SKM-1 treated with dmso at 0.1 percent for 144 hours (cell line): ENCODE results near the gene HYAL3.
A peak's percentile ranks its signal among the peaks of the same experiment; 100 is the strongest.
"Not testable (repeated sequence)": the region's sequence is repeated elsewhere in the genome, so short reads cannot be mapped to it uniquely, and the experiment has no call there.

Experiments used
- DNase-seq: peaks from one replicate; lab custom pipeline; 2025; ENCODE audit not compliant: unreplicated experiment; lab: John Stamatoyannopoulos, UW

The HYAL3 gene

DNA sequence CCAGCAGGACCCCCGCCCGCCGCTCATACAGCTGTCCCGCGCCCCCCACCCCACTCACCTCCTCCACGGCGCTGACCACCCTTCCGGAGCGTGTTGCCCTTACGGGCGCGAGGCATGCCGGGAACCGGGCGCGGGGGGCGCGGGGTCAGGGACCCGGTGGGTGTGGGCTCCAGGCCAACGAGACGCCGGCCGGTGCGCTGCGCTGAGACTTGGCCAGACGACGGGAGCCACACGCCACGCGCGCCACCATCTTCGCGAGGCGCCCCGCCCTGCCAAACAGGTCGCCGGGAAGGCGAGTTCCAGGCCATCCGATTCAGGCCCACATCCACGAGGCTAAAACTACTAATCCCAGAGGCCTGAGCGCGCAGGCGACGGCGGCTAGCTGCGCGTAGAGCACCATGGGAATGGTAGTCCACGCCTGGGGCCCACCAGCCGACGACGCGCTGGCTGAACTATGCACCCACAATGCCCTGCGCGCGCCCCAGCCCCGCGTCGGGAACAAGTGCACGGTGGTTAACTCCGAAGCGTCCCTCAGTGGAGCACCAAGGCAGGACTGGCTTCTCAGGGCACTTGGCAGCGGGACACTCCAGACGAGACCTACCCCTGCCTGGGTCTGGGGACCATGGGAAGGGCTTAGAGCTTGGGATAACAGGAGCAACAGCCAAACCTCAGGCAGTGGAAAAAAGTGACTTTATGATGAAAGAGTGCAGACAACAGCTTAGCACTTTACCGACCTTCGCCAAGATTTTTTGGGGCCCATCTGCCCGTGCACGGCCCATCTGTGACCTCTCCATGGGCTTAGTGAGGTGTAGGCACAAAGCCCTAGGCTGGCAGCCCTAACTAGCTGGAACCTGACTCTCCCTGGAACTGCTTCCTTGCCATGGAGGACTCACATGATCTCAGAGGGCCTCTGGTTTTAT is 6.8 kb downstream of the HYAL3 start, which contains the start of gene IFRD2:
Gene IFRD2, minus strand, starts transcription at position 271 of the 920 bp plus-strand sequence. Its CDS starts 155 bp downstream, at position 116.
- peak; percentile 98 for DNase-seq

DNA sequence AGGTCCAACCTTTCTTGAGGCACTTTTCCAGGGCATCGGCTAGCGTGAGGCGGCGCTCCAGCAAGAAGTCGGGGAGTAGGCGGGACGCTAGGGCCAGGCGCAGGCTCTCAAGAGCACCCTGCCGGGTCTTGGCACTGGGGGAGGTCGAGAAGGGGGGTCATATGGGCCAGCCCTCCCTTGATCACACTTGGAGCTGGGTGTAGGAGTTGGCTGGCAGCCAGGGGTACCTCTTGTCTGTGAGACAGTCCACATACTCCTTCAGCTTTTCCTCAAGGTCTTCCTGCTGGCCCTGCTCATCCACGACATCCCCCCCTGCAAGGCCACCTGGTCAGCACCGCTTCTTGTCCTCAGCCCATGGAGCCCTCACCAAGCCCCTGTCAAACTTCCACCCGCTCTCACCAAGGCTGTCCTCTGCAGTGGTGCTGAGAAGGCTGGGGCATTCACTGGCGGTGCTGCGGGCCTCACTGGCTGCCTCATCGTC is 9.0 kb downstream of the HYAL3 start:
- no peak for DNase-seq

GRCh38 chr3:50289130-50289529 is 10.1 kb downstream of the HYAL3 start:
- no peak for DNase-seq

GRCh38 chr3:50288387-50289007 is 10.7 kb downstream of the HYAL3 start:
- no peak for DNase-seq

DNA sequence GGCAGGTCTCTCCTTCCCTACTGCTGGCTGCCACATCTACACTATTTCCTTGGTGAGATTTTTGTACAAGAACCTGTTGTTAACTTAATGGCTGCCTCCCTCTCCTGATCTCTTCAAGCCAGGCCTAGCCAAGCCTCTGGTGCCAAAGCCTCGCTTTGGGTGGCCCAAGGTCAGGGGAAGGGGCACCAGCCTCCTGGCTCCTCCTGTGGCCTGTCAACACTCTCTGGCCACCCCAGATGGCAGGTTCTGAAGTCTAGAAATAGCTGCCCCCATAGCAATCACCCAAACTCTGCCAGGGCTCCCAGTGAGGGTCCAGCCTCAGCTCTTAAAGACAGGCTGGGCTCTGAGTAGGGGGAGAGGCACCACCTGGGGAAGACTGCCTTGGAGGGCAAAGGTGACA is 11.9 kb downstream of the HYAL3 start:
- no peak for DNase-seq

GRCh38 chr3:50286322-50287227 is 12.6 kb downstream of the HYAL3 start:
- no peak for DNase-seq

- DNase-seq: not testable (repeated sequence)
Measured at GRCh38 chr3:50284121-50284520, 15.1 kb downstream of the HYAL3 start.

- DNase-seq: no peak
Measured at GRCh38 chr3:50279255-50280016, 19.8 kb downstream of the HYAL3 start.

GRCh38 chr3:50278880-50279224 is 20.4 kb downstream of the HYAL3 start, which contains the start of gene LSMEM2:
Gene LSMEM2, plus strand, starts transcription at chr3:50279087. Its CDS starts 27 bp downstream, at chr3:50279114.
- DNase-seq: no peak

- DNase-seq: no peak
Measured at GRCh38 chr3:50278123-50278879, 20.9 kb downstream of the HYAL3 start.

DNA sequence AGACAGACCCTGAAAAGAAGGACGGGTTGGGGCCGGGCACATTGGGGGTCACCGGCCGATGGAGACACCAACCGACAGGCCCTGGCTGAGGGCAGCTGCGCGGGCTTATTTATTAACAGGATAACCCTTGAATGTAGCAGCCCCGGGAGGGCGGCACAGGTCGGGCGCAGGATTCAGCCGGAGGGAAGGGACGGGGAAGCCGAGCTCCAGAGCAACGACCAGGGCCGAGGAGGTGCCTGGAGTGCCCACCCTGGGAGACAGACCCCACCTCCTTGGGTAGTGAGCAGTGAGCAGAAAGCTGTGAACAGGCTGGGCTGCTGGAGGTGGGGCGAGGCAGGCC is 22.5 kb downstream of the HYAL3 start:
- DNase-seq: no peak

GRCh38 chr3:50275996-50276761 is 23.0 kb downstream of the HYAL3 start:
- DNase-seq: no peak

DNA sequence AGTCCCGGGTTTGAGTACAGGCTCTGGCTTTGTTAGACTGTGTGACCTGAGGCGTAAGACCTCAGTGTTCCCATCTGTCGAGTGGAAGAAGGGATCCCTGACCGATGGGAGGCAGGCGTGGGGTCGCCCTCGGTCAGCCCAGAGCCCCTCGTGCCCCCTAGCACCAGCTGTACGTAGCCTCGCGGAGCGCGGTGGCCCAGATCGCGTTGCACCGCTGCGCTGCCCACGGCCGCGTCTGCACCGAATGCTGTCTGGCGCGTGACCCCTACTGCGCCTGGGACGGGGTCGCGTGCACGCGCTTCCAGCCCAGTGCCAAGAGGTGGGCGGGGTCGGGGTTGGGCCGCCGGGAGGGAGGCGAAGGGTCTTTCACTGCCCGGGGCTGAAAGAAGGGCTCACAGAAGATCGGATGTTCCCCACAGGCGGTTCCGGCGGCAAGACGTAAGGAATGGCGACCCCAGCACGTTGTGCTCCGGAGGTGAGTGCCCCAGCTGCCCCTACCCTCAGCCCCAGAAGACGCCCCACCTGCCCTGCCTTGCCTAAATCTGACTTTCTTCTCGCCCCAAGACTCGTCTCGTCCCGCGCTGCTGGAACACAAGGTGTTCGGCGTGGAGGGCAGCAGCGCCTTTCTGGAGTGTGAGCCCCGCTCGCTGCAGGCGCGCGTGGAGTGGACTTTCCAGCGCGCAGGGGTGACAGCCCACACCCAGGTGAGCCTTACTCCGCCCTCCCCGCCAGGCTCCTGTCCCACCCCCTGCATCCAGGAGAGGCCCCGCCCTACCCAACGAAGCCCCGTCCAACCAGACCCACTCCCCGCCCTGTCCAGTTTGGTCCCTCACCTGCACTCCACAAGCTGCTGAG is 23.8 kb downstream of the HYAL3 start:
- DNase-seq: no peak

GRCh38 chr3:50274371-50275104 is 24.7 kb downstream of the HYAL3 start:
- peak; percentile 32 for DNase-seq

DNA sequence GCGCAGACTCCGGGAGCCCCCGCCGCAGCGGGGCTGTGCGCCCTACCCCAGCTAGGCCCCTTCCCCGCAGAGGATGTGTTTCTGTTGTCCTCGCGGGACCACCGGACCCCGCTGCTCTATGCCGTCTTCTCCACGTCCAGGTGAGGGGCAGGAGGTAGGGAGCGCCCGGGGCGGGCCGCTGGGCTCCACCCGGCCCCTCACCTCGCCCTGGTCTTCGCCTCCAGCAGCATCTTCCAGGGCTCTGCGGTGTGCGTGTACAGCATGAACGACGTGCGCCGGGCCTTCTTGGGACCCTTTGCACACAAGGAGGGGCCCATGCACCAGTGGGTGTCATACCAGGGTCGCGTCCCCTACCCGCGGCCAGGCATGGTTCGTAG is 25.5 kb downstream of the HYAL3 start:
- DNase-seq: no peak

GRCh38 chr3:50272911-50273688 is 26.1 kb downstream of the HYAL3 start:
- DNase-seq: peak; percentile 78

DNA sequence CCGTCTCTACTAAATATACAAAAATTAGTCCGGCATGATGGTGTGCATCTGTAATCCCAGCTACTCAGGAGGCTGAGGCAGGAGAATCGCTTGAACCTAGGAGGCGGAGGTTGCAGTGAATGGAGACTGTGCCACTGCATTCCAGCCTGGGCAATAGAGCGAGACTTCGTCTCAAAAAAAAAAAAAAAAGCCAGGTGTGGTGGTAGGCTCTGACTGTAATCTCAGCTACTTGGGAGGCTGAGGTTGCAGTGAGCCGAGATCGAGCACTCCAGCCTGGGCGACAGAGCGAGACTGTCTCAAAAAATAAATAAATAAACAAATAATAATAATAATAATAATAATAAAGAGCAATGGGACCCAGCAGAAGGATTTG is 26.7 kb downstream of the HYAL3 start:
- not testable (repeated sequence) for DNase-seq
